AG04450 (cell line): ENCODE results near the gene BCO2. TPM values are rescaled to one million over a fixed set of nuclear protein-coding genes. Genes with fewer than 3 reads are reported as not detected.

Experiments
- CTCF ChIA-PET: fragments of 300-600, 350-600 bp; formaldehyde crosslinking; extraction: SDS; loops from one replicate; lab custom pipeline; 2022; ENCODE audit warnings: antibody characterized with exemption, inconsistent platforms; lab: Charles Lee
- POLR2A ChIA-PET: fragments of 350-600 bp; formaldehyde crosslinking; extraction: SDS; loops from one replicate; lab custom pipeline; 2021; ENCODE audit warnings: antibody characterized with exemption, inconsistent platforms; lab: Yijun Ruan, JAX
- DNase-seq: peaks from one replicate; pipeline ENCODE4 v3.0.0-alpha.2; 2011; ENCODE audit warnings: low read depth, low spot score
- H3K27ac ChIP-seq: one replicate; pipeline ENCODE4 v1.5.1; 2012; ENCODE audit warnings: low read depth, low read length, control low read depth
- H3K27me3 ChIP-seq: one replicate; pipeline ENCODE4 v1.6.0; 2012; ENCODE audit warnings: low read length; ENCODE audit not compliant: control insufficient read depth, insufficient read depth
- H3K4me3 ChIP-seq: 2 replicates; pipeline ENCODE4 v1.5.1; 2011; ENCODE audit warnings: mild to moderate bottlenecking, low read depth, low read length, control low read depth
- H3K9me3 ChIP-seq: 2 replicates; pipeline ENCODE4 v1.5.1; 2012; ENCODE audit warnings: low read length; ENCODE audit not compliant: control insufficient read depth, insufficient read depth
- CTCF ChIP-seq: IDR thresholded peaks from 2 replicates; pipeline ENCODE4 v1.5.1; 2011; ENCODE audit warnings: low read depth, low read length, control low read depth, inconsistent platforms
- polyA plus RNA-seq: library from polyadenylated mRNA; depleted of rRNA; stranded (reverse); fragments of >200 nt; gene quantifications from 2 replicates; pipeline ENCODE4 v1.2.3, GENCODE V29; 2011

BCO2 gene
- polyA plus RNA-seq, 1 experiment = 1.3 TPM

GRCh38 chr11:112229159-112229558 is 53.8 kb downstream of the BCO2 start:
- CTCF ChIA-PET = interaction anchor here (2.3 to 5.2 kb wide), 3 partner anchors 9 to 116 kb away, joined by 8 to 54 read pairs (median 9); no protein-coding TSS in a partner anchor
- Histone ChIP-seq H3K27ac (peak overlapping the region; percentile 34), H3K27me3 (no peaks in the 10 kb centered on the region), H3K9me3 (no peaks in the 10 kb centered on the region), H3K4me3 (no peak overlapping the region)
- TF ChIP-seq CTCF = no peak
- POLR2A ChIA-PET = interaction anchor here (1.1 to 1.6 kb wide), 2 partner anchors 12 to 136 kb away, joined by 7 to 10 read pairs; no protein-coding TSS in a partner anchor
- DNase-seq = no peak

- no peaks in the 10 kb centered on the region for H3K9me3 ChIP-seq
- CTCF ChIA-PET = interaction anchor here (2.3 to 5.2 kb wide), 3 partner anchors 10 to 117 kb away, joined by 8 to 54 read pairs (median 9); no protein-coding TSS in a partner anchor
- peak; percentile 65 for DNase-seq
- POLR2A ChIA-PET = interaction anchor here (0.6 to 1.6 kb wide), 3 partner anchors 11 to 135 kb away, joined by 3 to 10 read pairs (median 7); no protein-coding TSS in a partner anchor
- peak overlapping the region; percentile 40 for H3K27ac ChIP-seq
- H3K4me3 ChIP-seq = no peak overlapping the region
- H3K27me3 ChIP-seq = no peaks in the 10 kb centered on the region
- no peak for TF ChIP-seq CTCF
Observed at GRCh38 chr11:112229746-112230433, 54.6 kb downstream of the BCO2 start.

- CTCF ChIA-PET = interaction anchor here (1.4 to 5.2 kb wide), 2 partner anchors 9 to 48 kb away, joined by 4 to 54 read pairs; no protein-coding TSS in a partner anchor
- TF ChIP-seq CTCF = no peak
- H3K9me3 ChIP-seq = no peaks in the 10 kb centered on the region
- H3K27ac ChIP-seq = no peak overlapping the region
- H3K4me3 ChIP-seq = no peak overlapping the region
- DNase-seq = no peak
- no peaks in the 10 kb centered on the region for H3K27me3 ChIP-seq
- POLR2A ChIA-PET = no interaction called here
Observed at GRCh38 chr11:112231952-112232351, 56.6 kb downstream of the BCO2 start.

GRCh38 chr11:112235750-112236390 is 60.6 kb downstream of the BCO2 start:
- POLR2A ChIA-PET = no interaction called here
- H3K9me3 ChIP-seq = no peaks in the 10 kb centered on the region
- CTCF ChIA-PET = no interaction called here
- no peak overlapping the region for H3K4me3 ChIP-seq
- DNase-seq = no peak
- H3K27ac ChIP-seq = no peak overlapping the region
- H3K27me3 ChIP-seq = no peaks in the 10 kb centered on the region
- no peak for TF ChIP-seq CTCF

- Histone ChIP-seq H3K27ac (no peak overlapping the region), H3K9me3 (no peaks in the 10 kb centered on the region), H3K27me3 (no peaks in the 10 kb centered on the region), H3K4me3 (no peak overlapping the region)
- no peak for DNase-seq
- CTCF ChIA-PET = interaction anchor here (1.0 to 1.8 kb wide), 2 partner anchors 14 to 18 kb away, joined by 3 to 6 read pairs; no protein-coding TSS in a partner anchor
- POLR2A ChIA-PET = no interaction called here
- no peak for TF ChIP-seq CTCF
Observed at GRCh38 chr11:112237451-112237850, 62.1 kb downstream of the BCO2 start.
